ENCODE measurements around the gene TMPO.

- TF ChIP-seq EP300 (IDR thresholded peaks at IDR 0.05) (no peak), CTCF (IDR thresholded peaks at IDR 0.05) (no peak)
Observed at GRCh38 chr12:98465950-98466602, 49.3 kb upstream of the TMPO start.
